Nephron (organoid): ENCODE measurements around the gene LNPEP.

ENCODE experiments used
- H3K27ac Mint-ChIP-seq, 3 experiments: 2 replicates each; pipeline ENCODE4 v1.8.0; 2020; ENCODE audit warnings: mixed read lengths in 3 of 3, mild to moderate bottlenecking in 2 of 3, moderate library complexity in 1 of 3
- H3K27me3 Mint-ChIP-seq: 2 replicates; pipeline ENCODE4 v1.8.0; 2021; ENCODE audit warnings: low read depth, mild to moderate bottlenecking, moderate library complexity, mixed read lengths
- H3K36me3 Mint-ChIP-seq: 2 replicates; pipeline ENCODE4 v1.8.0; 2020; ENCODE audit warnings: low read depth, mixed read lengths
- H3K4me1 Mint-ChIP-seq: 2 replicates; pipeline ENCODE4 v1.8.0; 2020; ENCODE audit warnings: mixed read lengths
- H3K4me3 Mint-ChIP-seq, 3 experiments: 2 replicates each; pipeline ENCODE4 v1.8.0; 2020; ENCODE audit warnings: mild to moderate bottlenecking in 3 of 3, mixed read lengths in 3 of 3, moderate library complexity in 2 of 3
- H3K9me3 Mint-ChIP-seq: 2 replicates; pipeline ENCODE4 v1.8.0; 2020; ENCODE audit warnings: mixed read lengths
- TF ChIP-seq, protein P1 (sequence below), 3 experiments: fragments of 200-600 bp; sonication (generic); IDR thresholded peaks; one replicate each; pipeline ENCODE4 v1.5.0; 2021; ENCODE audit warnings: antibody characterized with exemption in 3 of 3; ENCODE audit not compliant: unreplicated experiment in 3 of 3

The LNPEP gene

GRCh38 chr5:97037819-97038218, 101.9 kb downstream of the LNPEP start:
- Mint-ChIP-seq H3K27me3 (no peaks in the 10 kb centered on the region), H3K9me3 (no peaks in the 10 kb centered on the region), H3K27ac (no peak overlapping the region), H3K4me3 (no peak overlapping the region), H3K36me3 (peaks cover 14% of the 10 kb centered on the region), H3K4me1 (peaks cover 8% of the 10 kb centered on the region)
- TF ChIP-seq, protein P1, sequence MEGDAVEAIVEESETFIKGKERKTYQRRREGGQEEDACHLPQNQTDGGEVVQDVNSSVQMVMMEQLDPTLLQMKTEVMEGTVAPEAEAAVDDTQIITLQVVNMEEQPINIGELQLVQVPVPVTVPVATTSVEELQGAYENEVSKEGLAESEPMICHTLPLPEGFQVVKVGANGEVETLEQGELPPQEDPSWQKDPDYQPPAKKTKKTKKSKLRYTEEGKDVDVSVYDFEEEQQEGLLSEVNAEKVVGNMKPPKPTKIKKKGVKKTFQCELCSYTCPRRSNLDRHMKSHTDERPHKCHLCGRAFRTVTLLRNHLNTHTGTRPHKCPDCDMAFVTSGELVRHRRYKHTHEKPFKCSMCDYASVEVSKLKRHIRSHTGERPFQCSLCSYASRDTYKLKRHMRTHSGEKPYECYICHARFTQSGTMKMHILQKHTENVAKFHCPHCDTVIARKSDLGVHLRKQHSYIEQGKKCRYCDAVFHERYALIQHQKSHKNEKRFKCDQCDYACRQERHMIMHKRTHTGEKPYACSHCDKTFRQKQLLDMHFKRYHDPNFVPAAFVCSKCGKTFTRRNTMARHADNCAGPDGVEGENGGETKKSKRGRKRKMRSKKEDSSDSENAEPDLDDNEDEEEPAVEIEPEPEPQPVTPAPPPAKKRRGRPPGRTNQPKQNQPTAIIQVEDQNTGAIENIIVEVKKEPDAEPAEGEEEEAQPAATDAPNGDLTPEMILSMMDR (IDR thresholded peaks at IDR 0.05; ENCODE audit: unreplicated experiment in 3 of 3), result no peak

- Mint-ChIP-seq H3K36me3 (peaks cover 4% of the 10 kb centered on the region), H3K27me3 (no peaks in the 10 kb centered on the region), H3K4me1 (peaks cover 14% of the 10 kb centered on the region), H3K27ac (peak overlapping the region in 1 of 3 experiments; percentile 32), H3K4me3 (no peak overlapping the region), H3K9me3 (no peaks in the 10 kb centered on the region)
- TF ChIP-seq, protein P1 (IDR thresholded peaks at IDR 0.05; ENCODE audit: unreplicated experiment in 3 of 3), result no peak
Observed at GRCh38 chr5:97041239-97041638, 105.4 kb downstream of the LNPEP start.

GRCh38 chr5:97042996-97043395, 107.1 kb downstream of the LNPEP start:
- peak overlapping the region; percentile 64 to 85 (median 72) for H3K27ac Mint-ChIP-seq
- no peak overlapping the region for H3K4me3 Mint-ChIP-seq
- no peaks in the 10 kb centered on the region for H3K36me3 Mint-ChIP-seq
- H3K27me3 Mint-ChIP-seq, result no peaks in the 10 kb centered on the region
- peaks cover 14% of the 10 kb centered on the region for H3K4me1 Mint-ChIP-seq
- TF ChIP-seq, protein P1 (IDR thresholded peaks at IDR 0.05; ENCODE audit: unreplicated experiment in 3 of 3), result no peak
- H3K9me3 Mint-ChIP-seq, result no peaks in the 10 kb centered on the region

- Mint-ChIP-seq H3K4me1 (peaks cover 14% of the 10 kb centered on the region), H3K36me3 (no peaks in the 10 kb centered on the region), H3K27ac (peak overlapping the region; percentile 64 to 85 (median 72)), H3K4me3 (no peak overlapping the region), H3K27me3 (no peaks in the 10 kb centered on the region), H3K9me3 (no peaks in the 10 kb centered on the region)
- TF ChIP-seq, protein P1 (IDR thresholded peaks at IDR 0.05; ENCODE audit: unreplicated experiment in 3 of 3), result no peak
Observed at GRCh38 chr5:97043511-97043910, 107.6 kb downstream of the LNPEP start.

GRCh38 chr5:97044052-97044451, 108.2 kb downstream of the LNPEP start:
- Mint-ChIP-seq H3K27ac (peak overlapping the region in 2 of 3 experiments; percentile 72 to 85), H3K27me3 (no peaks in the 10 kb centered on the region), H3K4me3 (no peak overlapping the region), H3K4me1 (peaks cover 14% of the 10 kb centered on the region), H3K9me3 (no peaks in the 10 kb centered on the region), H3K36me3 (no peaks in the 10 kb centered on the region)
- TF ChIP-seq, protein P1 (IDR thresholded peaks at IDR 0.05; ENCODE audit: unreplicated experiment in 3 of 3), result peak in 1 of 3 experiments; percentile 25

GRCh38 chr5:97046270-97046982, 110.5 kb downstream of the LNPEP start:
- Mint-ChIP-seq H3K27ac (no peak overlapping the region), H3K4me1 (peaks cover 14% of the 10 kb centered on the region), H3K27me3 (peaks cover 3% of the 10 kb centered on the region), H3K4me3 (no peak overlapping the region), H3K36me3 (peaks cover 6% of the 10 kb centered on the region), H3K9me3 (peaks cover 9% of the 10 kb centered on the region)
- TF ChIP-seq, protein P1 (IDR thresholded peaks at IDR 0.05; ENCODE audit: unreplicated experiment in 3 of 3), result no peak
